ENCODE results near the gene MYL6B.
"Not testable (repeated sequence)": the region's sequence is repeated elsewhere in the genome, so short reads cannot be mapped to it uniquely, and the experiment has no call there.

MYL6B gene

DNA sequence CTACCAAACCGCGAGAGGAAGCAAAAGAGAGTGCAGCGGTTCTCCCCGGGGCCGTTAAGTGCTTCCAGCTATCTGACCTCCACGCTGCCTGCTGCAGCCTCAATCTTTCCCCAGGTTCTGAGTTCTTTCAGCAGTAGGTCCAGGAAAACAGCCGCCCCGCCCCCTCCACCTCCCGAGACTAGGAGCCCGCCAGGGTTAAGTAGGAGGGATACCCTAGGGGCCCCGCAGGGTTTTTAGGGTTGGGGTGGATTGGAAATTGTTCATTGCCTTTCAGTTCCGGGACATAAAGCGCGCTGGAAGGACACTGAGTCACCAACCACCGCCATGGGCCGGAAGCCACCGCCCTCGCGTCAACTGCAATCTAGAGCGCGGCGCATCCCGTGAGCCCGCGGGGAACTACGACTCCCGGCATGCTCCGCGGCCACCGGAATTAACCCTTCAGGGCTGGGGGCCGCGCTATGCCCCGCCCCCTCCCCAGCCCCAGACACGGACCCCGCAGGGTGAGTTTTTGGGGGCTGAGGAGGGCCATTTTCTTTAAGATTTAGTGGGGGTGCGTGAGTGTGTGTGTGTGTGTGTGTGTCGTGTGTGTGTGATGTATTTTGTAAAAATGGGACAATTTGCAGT is at the start of gene MYL6B:
TSS of gene MYL6B (plus strand) at position 456 of the 624 bp plus-strand sequence. CDS start 1,332 bp downstream, outside the sequence.
- DNase-seq = peak; percentile 93

DNA sequence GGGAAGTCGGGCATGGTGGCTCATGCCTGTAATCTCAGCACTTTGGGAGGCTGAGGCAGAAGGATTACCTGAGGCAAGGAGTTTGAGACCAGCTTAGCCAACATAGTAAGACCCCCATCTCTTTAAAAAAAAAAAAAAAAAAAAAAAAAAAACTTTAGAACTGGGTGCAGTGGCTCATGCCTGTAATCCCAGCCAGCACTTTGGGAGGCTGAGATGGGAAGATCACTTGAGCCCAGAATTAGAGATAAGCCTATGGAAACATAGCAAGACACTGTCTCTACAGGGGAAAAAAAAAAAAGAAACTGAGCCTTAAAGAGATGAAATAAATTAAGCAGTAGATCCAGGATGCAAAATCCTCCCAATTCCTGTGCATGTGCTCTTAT is 49.7 kb upstream of the MYL6B start:
- no peak for DNase-seq

DNA sequence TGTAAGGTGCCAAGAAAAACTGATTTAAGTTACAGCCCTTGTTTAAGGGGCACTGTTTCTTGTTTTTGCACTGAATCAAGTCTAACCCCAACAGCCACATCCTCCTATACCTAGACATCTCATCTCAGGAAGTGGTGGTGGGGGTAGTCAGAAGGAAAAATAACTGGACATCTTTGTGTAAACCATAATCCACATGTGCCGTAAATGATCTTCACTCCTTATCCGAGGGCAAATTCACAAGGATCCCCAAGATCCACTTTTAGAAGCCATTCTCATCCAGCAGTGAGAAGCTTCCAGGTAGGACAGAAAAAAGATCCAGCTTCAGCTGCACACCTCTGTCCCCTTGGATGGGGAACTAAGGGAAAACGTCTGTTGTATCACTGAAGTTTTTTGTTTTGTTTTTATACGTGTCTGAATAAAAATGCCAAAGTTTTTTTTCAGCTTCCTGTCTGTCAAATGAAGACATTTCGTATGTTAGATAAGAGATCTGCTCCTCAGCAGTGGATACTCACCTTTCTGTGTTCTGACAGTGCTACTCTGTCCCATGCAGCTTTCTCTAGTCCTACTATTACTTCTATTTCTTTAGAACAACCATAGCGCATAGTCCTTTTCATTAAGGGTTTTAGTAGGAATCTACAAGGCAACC is 49.2 kb upstream of the MYL6B start:
- DNase-seq = no peak

DNA sequence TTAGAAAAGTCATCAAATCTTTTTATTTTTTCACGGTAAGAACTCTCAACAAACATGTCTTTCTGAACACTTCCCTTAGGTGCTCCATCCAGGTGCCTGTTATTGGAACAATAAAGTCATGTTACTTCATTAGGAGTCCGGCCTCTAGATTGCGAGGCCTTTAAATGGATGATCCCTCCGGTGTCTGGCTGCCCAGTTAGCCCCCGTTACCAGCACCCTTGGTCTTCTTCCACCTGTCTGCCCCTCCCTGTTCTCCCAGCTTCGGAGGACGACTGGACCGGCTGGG is 48.6 kb upstream of the MYL6B start:
- DNase-seq = no peak

DNA sequence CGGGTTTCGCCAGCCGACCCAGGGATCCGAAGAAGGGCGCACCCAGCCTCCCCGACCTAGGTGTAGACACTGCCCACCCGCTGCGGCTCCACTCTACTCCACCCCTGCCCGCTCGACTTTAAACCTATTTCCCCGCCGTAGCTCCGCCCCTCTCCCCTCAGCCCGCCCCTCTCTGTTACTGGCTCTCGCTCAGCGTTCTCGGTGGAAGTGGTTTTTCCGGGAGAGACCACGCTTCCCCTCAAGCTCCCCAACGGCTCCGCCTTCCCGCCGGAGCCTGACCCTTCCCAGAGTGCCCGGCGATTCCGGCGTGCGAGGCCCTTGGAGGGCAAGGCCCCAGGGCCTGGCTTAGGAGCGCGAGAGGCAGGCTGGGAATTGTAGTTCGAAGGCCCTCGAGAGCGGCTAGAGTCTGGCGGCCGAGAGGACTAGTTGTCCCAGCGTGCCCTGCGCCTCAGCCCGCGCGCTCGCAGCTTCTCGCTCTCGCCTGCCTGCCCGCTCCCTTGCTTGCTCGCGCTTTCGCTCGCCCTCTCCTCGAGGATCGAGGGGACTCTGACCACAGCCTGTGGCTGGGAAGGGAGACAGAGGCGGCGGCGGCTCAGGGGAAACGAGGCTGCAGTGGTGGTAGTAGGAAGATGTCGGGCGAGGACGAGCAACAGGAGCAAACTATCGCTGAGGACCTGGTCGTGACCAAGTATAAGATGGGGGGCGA is 48.1 kb upstream of the MYL6B start, which contains the start of gene PA2G4:
TSS of gene PA2G4 (plus strand) at position 451 of the 706 bp plus-strand sequence. CDS start at position 630, 179 bp downstream.
- peak; percentile 100 for DNase-seq

DNA sequence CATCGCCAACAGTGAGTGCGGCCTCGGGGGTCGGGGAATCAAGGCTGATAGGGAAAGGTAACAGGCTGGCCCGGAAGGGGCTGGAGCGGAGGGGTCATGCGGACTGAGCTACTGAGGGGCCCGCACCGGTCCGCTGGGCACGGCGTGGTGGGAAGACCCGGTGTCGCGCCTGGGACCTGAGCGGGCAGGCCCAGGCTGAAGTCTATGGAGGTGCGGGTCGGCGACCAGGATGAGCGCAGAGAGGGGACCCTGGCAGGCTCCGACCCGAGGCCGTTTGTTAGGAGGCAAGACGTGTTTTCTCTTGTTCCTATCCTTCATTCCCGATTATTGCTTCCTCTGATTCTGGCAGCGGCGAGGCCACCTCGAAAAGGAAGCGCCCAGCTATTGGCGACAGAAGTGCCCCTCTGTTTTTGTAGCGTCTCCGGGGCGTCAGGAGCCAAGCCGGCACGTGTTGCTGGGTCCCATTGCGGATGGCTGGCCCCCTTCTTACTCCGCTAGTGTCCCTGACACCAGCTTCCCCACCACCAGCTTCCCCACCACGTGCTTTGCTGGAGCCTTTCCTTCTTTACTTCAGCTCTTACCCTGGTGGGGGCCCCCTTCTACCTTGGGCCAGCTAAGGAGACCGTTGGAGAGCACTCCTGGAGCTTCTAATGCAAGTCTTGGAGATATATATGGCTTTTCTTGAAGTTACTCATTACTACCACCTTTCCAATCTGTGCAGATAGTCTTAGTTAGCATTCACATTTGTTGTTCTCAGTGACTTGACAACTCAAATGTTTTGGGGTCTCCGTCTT is 47.4 kb upstream of the MYL6B start:
- DNase-seq = no peak

DNA sequence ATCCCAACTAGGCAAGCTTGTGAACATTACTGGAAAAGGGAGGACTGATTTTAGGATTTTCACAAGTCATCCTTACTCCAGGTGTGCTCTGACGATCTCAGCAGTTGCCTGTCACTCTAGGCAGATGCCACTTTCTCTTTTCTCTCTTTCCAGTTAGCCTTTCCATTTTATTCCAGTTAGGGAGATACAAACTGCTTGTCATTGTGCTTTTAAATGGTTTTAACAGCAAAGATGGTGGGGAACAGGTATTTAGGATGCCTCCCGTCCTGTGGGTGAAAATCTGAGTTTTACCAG is 46.8 kb upstream of the MYL6B start:
- no peak for DNase-seq

DNA sequence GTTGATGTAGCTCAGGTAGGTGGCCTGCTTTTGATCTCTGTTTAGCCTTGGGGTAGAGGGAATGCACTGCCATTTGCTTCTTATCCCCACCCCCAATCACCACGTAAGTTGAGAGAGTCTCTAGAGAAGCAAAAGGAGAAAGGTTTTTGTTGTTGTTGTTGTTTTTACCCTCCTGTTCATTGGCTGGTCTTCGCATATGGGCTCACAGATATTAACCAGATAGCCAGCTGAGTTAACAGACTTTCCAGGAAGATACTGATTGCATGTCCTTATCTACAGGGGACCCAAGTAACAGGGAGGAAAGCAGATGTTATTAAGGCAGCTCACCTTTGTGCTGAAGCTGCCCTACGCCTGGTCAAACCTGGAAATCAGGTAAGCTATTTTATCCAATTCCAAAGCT is 45.1 kb upstream of the MYL6B start:
- DNase-seq = no peak

DNA sequence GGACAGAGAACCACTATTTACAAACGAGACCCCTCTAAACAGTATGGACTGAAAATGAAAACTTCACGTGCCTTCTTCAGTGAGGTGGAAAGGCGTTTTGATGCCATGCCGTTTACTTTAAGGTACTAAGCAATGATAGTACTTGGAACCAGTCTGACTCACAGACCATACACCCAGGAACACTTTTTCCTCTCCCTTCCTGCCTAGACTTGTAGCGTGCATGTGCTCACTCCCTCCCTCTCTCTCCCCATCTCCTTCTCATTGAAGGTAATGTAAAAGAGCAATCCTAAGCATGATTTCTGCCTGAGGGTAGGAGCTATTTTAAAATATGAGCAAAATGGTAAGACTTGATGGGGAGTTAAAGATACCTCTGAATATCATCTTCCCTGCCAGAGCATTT is 41.8 kb upstream of the MYL6B start:
- DNase-seq = no peak

DNA sequence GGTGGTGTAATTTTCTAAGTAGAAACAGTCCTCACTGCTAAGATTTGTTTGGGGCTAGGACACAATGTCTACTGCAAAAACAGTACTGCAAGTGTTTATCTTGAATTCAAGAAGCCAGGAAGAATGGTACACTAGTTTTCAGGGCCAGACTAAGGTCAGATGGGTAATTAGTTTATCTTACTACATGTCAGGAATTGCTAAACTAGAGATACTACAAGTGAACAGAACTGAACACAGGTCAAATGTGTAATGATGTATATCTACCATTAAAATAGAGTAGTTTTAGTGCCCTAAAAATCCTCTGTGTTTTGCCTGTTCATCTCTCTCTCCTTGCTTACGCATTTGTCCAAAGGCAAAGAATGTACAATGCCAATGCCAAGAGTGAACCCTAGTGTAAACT is 38.3 kb upstream of the MYL6B start:
- no peak for DNase-seq

DNA sequence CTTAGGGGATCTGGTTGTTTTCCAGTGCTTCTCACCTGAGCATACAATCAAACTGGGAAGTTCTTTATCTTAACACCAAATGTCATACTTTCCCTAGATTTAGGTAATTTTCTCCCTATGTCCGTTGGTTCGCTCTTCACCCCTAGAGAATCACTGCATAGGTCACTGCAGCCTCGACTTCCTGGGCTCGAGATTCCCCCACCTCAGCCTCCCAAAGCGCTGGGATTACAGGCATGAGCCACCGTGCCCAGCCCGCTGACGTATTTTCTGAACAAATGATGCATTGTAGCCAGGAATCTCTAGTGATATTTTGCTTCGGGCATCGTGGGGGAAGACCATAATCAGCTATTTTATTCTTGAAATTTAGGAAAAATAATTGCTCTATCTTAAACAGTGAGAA is 37.1 kb upstream of the MYL6B start:
- peak; percentile 39 for DNase-seq

DNA sequence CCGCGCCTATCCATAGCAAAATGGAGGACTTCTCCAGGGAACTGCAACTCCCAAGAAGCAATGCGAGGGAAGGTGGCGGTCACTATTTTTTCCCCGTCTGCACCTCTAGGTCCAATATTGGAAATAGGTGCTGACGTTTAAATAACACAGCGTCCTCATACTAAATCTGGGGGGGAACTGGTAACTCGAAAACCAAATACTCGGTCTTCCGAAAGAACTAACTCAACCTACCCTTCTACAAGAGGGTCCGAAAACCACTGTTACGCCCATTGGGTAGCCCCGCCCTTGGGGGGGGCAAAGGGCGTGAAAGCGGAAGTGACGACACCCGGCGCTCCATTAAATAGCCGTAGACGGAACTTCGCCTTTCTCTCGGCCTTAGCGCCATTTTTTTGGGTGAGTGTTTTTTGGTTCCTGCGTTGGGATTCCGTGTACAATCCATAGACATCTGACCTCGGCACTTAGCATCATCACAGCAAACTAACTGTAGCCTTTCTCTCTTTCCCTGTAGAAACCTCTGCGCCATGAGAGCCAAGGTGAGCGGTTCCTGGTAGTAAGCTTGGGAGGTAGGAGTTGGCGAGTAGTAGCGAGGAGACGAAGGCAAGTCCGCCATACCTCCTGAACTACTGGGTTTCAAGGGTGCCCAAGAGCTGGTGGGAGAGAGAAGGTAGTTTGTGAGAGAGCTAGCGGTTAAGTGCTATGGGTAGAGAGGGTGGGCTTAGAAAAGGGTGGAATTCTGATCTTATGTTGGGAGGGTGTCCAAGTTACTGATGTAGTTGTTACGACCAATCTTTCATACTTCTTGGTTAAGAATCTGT is 35.9 kb upstream of the MYL6B start, which contains the start of gene RPL41:
TSS of gene RPL41 (plus strand) at position 367 of the 815 bp plus-strand sequence.
- peak; percentile 89 for DNase-seq

DNA sequence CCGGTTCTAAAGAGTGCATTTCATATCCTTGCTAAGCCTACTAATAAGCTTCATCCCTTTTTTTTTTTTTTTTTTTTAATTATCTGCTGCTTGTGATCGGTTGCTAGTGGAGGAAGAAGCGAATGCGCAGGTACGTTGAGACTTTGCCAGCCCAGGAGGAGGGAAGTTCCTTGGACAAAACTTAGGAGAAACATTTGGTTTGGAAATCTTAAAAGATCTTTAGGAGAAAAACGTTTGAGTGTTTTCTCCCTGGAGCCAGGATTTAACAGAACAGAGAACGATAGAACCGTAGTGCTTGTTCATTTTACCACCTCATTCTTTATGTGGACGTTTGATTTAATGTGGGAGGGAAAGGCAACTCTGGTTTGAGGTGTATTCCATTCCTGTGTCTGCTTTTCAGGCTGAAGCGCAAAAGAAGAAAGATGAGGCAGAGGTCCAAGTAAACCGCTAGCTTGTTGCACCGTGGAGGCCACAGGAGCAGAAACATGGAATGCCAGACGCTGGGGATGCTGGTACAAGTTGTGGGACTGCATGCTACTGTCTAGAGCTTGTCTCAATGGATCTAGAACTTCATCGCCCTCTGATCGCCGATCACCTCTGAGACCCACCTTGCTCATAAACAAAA is 35.2 kb upstream of the MYL6B start:
- DNase-seq = not testable (repeated sequence)

DNA sequence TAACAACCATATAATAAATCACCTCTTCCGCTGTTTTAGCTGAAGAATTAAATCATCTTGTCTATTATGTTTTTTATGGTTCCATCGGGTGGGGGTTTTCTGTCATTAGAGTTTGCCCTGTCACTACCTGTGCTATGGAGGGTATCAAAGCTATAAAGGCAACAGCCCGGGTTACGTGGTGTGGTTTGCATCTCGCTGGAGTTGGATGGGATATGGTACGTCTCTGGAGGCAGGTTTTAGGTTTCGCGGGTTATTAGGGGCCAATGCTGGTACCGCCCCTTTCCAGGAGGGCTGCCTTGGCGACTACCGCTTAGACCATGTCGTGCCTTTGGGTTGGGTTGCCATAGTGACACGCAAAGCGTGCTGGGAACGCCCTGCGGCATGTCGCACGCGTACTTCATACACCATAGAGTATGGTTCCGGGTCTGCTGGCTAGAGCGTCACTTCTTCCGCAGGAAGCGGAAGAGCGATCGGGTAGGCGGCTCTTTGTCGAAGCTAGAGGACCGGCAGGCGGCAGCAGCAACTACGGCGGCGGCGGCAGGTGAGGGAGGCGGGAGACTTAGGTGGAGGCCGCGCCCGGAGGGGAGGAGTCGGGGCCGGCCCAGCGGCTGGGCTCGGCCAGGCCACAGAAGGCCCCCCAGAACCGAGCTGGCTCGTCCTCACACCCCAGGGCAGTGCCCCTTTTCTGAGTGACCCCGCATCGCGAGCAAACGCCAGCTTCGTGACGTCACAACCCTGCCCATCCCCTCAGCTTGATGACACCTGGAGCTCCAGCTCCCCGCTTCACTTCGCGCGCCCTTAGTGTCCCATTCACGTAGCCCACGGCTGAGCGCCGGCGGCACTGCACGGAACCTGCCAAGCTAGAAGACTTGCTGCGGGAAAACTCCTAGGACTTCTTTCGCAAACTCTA is 34.4 kb upstream of the MYL6B start, which contains the start of gene ZC3H10:
TSS of gene ZC3H10 (plus strand) at position 489 of the 910 bp plus-strand sequence. CDS start 2,297 bp downstream, outside the sequence.
- peak; percentile 100 for DNase-seq

DNA sequence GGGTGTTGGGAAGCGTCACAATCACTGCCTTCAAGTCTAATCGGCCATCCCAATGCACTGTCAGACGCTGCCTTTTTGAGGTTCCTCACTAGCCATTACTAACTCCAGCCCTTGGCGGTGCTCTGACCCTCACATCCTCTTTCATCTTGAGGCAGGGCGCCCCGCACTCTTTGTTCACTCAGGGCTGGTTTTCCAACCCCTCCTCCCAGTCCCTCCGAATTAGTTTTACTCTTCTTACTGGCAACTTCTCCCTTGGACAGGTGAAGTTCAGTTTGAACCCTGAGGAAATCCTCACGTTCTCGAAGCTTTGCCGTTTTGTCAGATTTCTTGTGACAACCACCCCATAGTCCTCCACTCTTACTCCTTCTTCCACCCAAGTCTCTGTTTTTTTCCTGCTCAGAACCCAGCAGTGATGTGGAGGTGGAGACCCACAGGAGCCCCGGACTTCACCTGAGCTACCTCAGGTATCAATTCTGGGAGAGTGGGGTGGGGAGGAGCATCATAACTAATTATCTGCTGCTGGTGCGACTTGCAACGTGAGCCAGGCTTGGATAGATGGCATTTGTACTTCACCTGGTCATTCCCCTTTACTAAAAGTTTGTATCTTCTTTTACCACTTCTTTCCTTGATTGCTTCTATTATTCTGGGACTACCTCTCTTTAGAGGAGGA is 33.6 kb upstream of the MYL6B start:
- DNase-seq = no peak

DNA sequence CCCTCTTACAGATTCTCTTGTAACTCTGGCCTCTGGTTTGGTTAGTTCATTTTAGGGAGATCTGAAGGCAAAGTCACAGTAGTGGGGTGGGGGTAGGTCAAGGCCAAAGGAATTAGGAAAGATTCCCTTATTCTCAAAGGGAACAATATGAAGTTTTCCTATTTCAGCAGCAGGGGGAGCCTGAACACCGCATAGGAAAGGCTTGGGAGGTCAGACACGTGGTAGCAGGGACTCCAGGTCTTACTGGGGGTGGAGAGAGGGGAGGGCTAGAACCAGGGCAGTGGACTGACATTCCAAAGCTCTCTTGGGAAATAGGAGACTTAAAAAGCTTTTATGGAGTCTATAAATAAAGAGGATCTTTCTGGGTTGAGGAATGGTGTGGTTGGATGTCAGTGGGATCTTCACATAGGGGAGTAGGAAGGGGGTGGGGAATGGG is 33.0 kb upstream of the MYL6B start:
- peak; percentile 89 for DNase-seq

DNA sequence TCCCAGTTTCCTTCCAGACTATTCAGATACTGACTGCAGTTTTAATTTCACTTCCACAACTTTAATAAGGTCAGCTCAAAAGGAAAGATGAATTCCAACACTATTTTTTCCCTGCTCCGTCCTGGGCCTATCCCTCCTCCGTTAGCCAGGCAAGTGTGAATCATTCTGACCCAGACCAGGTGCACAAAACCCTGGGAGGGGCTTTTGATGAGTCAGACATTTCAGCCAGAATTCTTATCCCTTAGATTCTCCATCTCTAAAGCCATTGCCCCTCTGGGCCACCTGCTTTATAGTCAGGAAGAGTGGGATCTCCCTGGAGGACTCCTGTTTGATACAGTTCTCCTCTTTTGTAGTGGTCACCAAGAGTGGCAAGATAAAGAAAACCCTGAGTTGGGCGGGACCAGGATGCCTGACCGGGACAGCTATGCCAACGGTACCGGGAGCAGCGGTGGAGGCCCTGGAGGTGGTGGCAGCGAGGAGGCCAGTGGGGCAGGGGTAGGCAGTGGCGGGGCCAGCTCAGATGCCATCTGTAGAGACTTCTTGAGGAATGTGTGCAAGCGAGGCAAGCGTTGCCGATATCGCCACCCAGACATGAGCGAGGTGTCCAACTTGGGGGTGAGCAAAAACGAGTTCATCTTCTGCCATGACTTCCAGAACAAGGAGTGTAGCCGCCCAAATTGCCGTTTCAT is 32.1 kb upstream of the MYL6B start:
- peak; percentile 50 for DNase-seq

DNA sequence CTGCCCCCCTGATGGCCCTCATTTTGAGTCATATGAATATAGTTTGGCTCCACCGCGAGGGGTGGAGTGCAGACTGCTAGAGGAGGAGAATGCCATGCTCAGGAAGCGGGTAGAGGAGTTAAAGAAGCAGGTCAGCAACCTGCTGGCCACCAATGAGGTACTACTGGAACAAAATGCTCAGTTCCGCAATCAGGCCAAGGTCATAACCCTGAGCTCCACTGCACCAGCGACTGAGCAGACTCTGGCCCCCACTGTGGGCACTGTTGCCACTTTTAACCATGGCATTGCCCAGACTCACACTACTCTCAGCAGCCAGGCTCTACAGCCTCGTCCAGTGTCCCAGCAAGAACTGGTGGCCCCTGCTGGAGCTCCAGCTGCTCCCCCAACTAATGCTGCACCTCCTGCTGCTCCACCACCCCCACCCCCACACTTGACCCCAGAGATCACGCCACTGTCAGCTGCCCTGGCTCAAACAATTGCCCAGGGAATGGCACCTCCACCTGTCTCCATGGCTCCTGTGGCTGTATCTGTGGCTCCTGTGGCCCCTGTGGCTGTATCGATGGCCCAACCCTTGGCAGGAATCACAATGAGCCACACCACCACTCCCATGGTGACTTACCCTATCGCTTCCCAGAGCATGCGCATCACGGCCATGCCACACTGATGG is 31.1 kb upstream of the MYL6B start:
- no peak for DNase-seq

DNA sequence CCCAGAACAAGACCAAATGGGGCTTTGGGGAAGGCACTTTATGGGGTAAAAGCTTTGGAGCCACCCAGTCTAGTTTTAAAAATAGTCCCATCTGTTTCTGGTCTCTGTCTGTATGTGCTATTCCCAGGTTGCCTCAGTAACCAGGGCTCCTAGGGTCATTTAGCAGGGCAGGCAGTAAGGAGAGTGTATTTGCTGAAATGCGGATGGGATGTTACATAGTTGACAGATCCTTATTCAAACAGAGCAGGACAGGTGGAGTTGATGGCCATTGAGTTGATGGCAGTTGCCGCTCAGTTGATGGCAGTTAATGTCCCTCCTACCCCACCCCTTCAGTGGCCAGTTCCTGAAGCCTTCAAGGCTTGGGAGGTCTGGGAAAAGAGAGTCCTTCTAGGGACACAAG is 29.8 kb upstream of the MYL6B start:
- no peak for DNase-seq

Measured in NCI-H226 (cell line).